NOMO-1 treated with dmso at 0.1 percent for 144 hours (cell line): ENCODE results near the gene CASKIN1.

Experiments
- DNase-seq: peaks from one replicate; lab custom pipeline; 2025; ENCODE audit not compliant: unreplicated experiment; lab: John Stamatoyannopoulos, UW

CASKIN1 gene

DNA sequence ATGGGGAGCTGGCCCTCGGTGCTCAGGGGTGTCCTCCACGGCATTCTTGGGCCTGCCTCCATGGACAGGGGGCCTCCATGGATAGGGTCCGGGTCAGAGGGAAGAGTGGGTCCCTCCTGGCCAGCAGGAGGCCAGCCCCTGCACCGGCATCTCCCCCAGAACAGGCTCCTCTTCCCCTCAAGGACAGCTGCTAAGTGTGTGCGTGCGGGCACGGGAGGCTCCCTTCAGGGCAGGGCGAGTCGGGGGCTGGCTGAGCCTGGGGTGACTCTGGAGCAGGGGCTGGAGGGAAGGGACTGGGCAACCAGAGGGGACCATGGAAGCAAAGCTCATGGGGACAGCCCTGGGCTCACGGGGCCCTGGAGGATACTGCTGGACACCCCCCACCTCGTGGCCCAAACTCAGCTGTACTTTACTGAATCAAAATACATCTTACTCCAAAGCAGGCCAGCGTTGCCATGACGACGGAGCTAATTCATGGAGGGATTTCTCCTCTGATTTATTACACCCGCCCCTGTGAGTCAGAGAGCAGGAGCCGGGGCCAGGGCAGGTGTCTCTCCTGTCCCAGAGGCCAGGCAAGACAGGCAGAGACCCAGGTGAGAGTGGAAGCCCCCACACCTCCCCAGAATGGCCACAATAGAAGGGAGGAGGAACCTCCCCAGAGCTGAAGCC lies 2.1 kb downstream of the CASKIN1 start:
- no peak for DNase-seq

GRCh38 chr16:2191446-2191706 lies 5.0 kb downstream of the CASKIN1 start:
- no peak for DNase-seq

GRCh38 chr16:2190659-2191445 lies 5.6 kb downstream of the CASKIN1 start:
- no peak for DNase-seq

DNA sequence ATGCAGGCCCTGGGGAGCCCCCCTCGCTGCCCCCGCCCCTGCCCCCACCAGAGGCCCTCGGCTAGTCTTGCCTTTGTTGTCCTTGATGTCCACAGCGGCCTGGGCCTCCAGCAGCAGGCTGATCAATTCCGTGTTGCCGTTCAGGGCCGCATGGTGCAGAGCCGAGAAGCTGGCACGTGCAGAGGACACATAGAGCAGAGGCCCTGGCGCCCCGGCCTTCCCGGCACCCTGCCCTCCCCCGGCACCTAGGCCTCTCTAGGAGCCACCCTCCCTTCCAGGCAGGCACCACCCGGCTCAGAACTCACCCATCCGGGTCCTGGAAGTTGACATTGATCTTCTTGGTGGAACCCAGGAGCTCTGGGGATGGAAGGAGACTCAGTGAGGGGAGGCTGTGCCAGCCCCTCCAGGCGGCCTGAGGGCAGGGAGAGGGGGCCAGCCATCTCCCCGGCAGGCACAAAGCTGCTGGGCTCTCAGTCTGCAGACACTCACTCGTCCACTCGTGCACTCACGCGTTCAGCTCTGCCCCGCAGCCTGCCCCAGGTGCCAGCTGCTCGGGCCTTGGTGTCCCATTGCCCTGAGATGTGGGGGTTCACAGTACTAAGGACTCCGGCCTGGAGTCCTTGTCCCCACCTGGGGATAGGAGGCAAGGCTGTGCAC lies 6.3 kb downstream of the CASKIN1 start:
- no peak for DNase-seq

DNA sequence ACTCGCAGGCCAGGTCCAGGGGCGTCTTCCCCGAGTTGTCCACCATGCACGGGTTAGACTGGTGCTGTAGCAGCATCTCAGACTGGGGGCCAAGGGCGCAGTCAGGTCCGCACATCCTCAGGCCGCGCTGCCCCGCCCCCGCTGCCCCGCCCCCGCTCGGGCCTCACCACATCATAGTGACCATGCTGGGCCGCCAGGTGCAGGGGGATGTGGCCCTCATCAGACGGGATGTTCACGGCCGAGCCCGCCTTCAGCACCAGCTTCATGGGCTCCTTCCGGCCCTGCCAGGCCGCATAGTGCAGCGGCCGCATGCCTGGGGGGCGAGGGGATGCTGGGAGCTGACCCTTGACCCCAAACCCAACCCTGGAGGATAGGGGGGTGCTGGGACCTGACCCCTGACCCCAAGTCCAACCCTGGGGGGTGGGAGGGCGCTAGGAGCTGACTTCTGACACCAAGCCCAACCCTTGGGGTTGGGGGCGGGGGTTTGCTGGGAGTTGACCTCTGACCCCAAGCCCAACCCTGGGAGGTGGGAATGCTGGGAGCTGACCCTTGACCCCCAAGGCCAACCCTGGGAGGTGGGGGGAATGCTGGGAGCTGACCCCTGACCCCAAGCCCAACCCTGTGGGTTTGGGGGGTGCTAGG lies 7.0 kb downstream of the CASKIN1 start:
- DNase-seq: no peak

DNA sequence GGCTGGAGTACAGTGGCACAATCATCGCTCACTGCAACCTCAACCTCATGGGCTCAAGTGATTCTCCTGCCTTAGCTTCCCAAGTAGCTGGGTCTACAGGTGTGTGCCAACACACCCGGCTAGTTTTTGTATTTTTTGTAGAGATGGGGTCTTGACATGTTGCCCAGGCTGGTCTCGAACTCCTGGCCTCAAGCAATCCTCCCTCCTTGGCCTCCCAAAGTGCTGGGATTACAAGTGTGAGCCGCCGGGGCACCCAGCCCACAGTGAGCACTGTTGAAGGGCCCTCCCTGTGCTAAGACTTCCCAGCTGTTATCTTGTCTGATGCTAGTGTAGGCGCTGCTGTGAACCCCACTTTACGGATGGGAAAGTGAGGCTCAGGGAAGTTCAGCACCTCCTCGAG lies 8.0 kb downstream of the CASKIN1 start:
- DNase-seq: no peak

DNA sequence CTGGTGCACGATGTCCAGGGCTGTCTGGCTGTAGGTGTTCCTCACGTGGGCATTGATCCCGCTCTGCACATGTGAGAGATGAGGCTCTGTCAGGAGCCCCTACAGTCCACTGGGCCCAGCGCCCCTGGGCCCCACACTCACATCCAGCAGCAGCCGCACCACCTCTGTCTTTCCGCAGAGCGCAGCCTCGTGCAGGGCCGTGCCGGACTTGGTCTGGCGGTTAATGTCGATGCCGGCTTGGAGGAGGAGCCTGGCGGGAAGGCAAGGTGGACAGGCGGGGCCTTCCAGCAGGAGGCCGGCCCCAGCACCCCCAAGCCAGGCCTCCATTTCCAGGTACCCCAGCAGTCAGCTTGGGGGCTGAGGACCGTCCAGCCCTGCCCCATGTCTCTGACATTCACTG lies 9.2 kb downstream of the CASKIN1 start:
- no peak for DNase-seq

DNA sequence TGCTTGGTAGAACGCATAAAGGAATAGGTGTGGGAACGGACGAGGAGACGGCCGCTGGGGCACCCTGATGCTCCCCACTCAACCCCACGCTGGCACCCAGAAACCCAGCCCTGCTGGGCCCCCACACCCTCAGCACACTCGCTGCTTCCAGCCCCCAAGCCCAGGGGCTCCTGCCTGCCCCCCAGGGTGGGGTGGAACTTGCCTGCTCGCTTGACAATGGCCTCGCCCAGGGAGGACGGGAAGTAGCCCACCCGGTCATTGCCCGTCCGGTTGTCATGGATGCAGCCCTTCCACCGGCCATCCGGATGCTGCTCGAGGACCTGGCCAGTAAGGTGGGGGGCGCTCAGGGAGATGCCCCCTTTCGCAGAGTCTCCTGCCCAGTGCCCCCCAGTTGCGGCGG lies 9.9 kb downstream of the CASKIN1 start:
- DNase-seq: no peak

GRCh38 chr16:2186064-2186463 lies 10.3 kb downstream of the CASKIN1 start:
- DNase-seq: no peak

DNA sequence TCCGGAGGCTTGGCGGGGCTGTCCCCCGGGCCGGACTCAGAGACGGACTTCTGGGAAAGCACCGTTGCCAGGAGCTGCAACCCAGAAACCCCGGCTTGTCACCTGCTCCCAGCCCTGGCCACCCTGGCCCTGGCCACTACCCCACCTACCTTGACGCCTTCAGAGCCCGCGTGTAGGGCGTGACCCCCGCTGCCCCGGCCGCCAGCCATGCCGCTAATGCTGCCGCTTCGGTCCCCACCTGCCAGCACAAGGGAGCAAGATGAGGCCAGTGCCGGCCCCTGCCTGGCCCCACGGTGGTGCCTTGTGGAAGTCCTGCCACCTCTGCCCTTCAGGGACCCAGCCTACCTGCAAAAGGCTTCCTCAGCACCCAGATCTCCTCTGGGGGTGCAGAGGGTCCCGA lies 11.4 kb downstream of the CASKIN1 start:
- no peak for DNase-seq

- no peak for DNase-seq
Measured at GRCh38 chr16:2184346-2184745, 12.1 kb downstream of the CASKIN1 start.

- DNase-seq: no peak
Measured at GRCh38 chr16:2183671-2184070, 12.7 kb downstream of the CASKIN1 start.

GRCh38 chr16:2181952-2182351 lies 14.5 kb downstream of the CASKIN1 start:
- no peak for DNase-seq

GRCh38 chr16:2180962-2181923 lies 15.2 kb downstream of the CASKIN1 start:
- DNase-seq: no peak

GRCh38 chr16:2180461-2180860 lies 15.9 kb downstream of the CASKIN1 start:
- no peak for DNase-seq

- no peak for DNase-seq
Measured at GRCh38 chr16:2179576-2179975, 16.8 kb downstream of the CASKIN1 start.

GRCh38 chr16:2179107-2179501 lies 17.3 kb downstream of the CASKIN1 start:
- DNase-seq: no peak

DNA sequence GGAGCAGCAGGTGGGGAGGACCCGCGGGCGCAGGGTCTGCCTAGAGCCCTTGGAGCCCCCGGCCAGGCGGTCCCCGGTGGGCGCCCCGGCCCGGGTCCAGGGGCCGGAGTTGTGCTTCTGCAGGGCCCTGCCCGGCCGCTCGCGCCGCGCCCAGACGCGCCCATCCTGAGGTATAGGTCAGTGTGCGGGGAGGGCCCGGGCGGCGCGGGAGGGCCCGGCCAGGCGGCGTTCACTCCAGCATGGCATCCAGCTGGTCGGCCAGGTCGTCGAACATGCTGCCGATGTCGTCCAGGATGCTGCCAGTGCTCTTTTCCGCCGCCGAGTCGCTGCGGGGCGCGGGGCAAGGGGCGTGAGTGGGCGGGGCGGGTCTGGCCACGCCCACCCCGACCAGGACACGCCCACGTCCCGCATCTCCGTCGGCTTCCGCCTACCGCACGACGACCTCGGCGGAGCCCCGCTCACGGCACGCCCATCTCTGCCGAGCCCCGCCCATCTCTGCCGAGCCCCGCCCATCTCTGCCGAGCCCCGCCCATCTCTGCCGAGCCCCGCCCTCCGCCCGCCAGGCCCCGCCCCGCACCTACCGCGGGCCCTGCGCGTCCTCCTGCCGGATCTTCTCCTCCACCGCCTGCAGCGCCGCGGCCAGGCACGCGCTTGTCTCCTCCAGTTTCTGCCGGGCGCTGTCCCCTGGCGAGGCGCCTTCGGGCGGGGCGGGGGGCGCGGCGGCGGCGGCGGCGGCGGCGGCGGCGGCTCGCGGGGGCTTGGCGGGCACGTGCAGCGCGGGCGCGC lies 17.9 kb downstream of the CASKIN1 start:
- DNase-seq: no peak

GRCh38 chr16:2177561-2177960 lies 18.8 kb downstream of the CASKIN1 start:
- DNase-seq: no peak

- DNase-seq: no peak
Measured at GRCh38 chr16:2177101-2177500, 19.3 kb downstream of the CASKIN1 start.
